Endothelial cell of umbilical vein (primary cell): ENCODE measurements around the gene DLK1. TPM values are rescaled to one million over a fixed set of nuclear protein-coding genes. Genes with fewer than 3 reads are reported as not detected.

Experiments used
- BruUV-seq: library from RNA; stranded (reverse); fragments of 400-500 nt; replicated peaks from 2 replicates; lab custom pipeline; 2021; lab: Mats Ljungman, UMichigan
- CTCF ChIA-PET: fragments of 300-600, 350-600 bp; sonication (Branson Sonifier 250); formaldehyde crosslinking; loops from one replicate; lab custom pipeline; 2021; ENCODE audit warnings: antibody characterized with exemption, inconsistent platforms; lab: Charles Lee
- POLR2A ChIA-PET: fragments of 300-600, 350-600 bp; sonication (Branson Sonifier 250); formaldehyde crosslinking; loops from one replicate; lab custom pipeline; 2021; ENCODE audit warnings: antibody characterized with exemption, inconsistent platforms; lab: Charles Lee
- DNase-seq: peaks from one replicate; pipeline ENCODE4 v3.0.0-alpha.2; 2011; ENCODE audit warnings: low read depth, low spot score
- FAIRE-seq: peaks from 2 replicates; lab custom pipeline; 2011; peaks lifted over from hg19 to GRCh38; lab: Jason Lieb, UNC
- H2AFZ ChIP-seq: 2 replicates; pipeline ENCODE4 v1.6.0; 2012; ENCODE audit warnings: low read depth, low read length, control low read depth, inconsistent platforms
- H3K27ac ChIP-seq: 2 replicates; pipeline ENCODE4 v1.5.1; 2011; ENCODE audit warnings: low read depth, mild to moderate bottlenecking, control low read depth, low read length, moderate library complexity; ENCODE audit not compliant: insufficient read depth
- H3K27me3 ChIP-seq, 2 experiments: 2 replicates each; pipeline versions ENCODE4 v1.6.0 to v1.6.1; 2011; ENCODE audit warnings: low read length in 2 of 2, mixed read lengths in 1 of 2; ENCODE audit not compliant: control insufficient read depth in 2 of 2, insufficient read depth in 2 of 2
- H3K36me3 ChIP-seq, 2 experiments: 2 replicates in 1 of 2; 3 replicates in 1 of 2; pipeline ENCODE4 v1.5.1; 2011; ENCODE audit warnings: low read length in 2 of 2, mild to moderate bottlenecking in 1 of 2, moderate library complexity in 1 of 2; ENCODE audit not compliant: control insufficient read depth in 2 of 2, insufficient read depth in 2 of 2; ENCODE audit errors: extremely low read depth in 1 of 2
- H3K4me1 ChIP-seq: 3 replicates; pipeline ENCODE4 v1.5.1; 2011; ENCODE audit warnings: mild to moderate bottlenecking, low read length; ENCODE audit not compliant: control insufficient read depth, insufficient read depth; ENCODE audit errors: extremely low read depth
- H3K4me2 ChIP-seq: 2 replicates; pipeline ENCODE4 v1.6.1; 2011; ENCODE audit warnings: low read length, control low read depth, mixed read lengths; ENCODE audit not compliant: insufficient read depth
- H3K4me3 ChIP-seq, 3 experiments: fragments of 200-600 bp in 1 of 3; sonication (generic), shearing (Covaris generic) in 1 of 3; replicated peaks in 1 of 3; 2 replicates each; pipeline ENCODE4 v1.5.1; 2011 to 2016; ENCODE audit warnings: control low read depth in 3 of 3, low read length in 3 of 3, mild to moderate bottlenecking in 2 of 3, inconsistent platforms in 1 of 3, low read depth in 1 of 3, moderate library complexity in 1 of 3; ENCODE audit not compliant: insufficient read depth in 1 of 3
- H3K79me2 ChIP-seq: 2 replicates; pipeline ENCODE4 v1.6.0; 2012; ENCODE audit warnings: low read length, inconsistent platforms; ENCODE audit not compliant: control insufficient read depth, insufficient read depth
- H3K9ac ChIP-seq: replicated peaks from 2 replicates; pipeline ENCODE3; 2011; ENCODE audit warnings: low read length, control low read depth; ENCODE audit not compliant: insufficient read depth; ENCODE audit errors: extremely low read depth
- H3K9me1 ChIP-seq: replicated peaks from 3 replicates; pipeline ENCODE4 v1.6.0; 2011; ENCODE audit warnings: mild to moderate bottlenecking, low read length; ENCODE audit not compliant: control insufficient read depth, insufficient read depth; ENCODE audit errors: extremely low read depth
- H3K9me3 ChIP-seq: replicated peaks from 2 replicates; pipeline ENCODE4 v1.5.1; 2012; ENCODE audit warnings: low read length, inconsistent platforms; ENCODE audit not compliant: control insufficient read depth, insufficient read depth
- H4K20me1 ChIP-seq: replicated peaks from 2 replicates; pipeline ENCODE3; 2011; ENCODE audit warnings: mild to moderate bottlenecking, low read length; ENCODE audit not compliant: control insufficient read depth, insufficient read depth; ENCODE audit errors: extremely low read depth
- EZH2 ChIP-seq: IDR thresholded peaks from 2 replicates; pipeline ENCODE4 v1.6.1; 2012; ENCODE audit warnings: borderline replicate concordance, low read depth, mild to moderate bottlenecking, moderate library complexity, low read length, inconsistent platforms; ENCODE audit not compliant: severe bottlenecking
- FOS ChIP-seq: IDR thresholded peaks from 2 replicates; pipeline ENCODE4 v1.6.1; 2011; ENCODE audit warnings: mild to moderate bottlenecking, low read length, moderate library complexity, borderline replicate concordance; ENCODE audit not compliant: insufficient read depth
- GATA2 ChIP-seq: IDR thresholded peaks from 2 replicates; pipeline ENCODE4 v1.7.0; 2011; ENCODE audit warnings: low read depth, mild to moderate bottlenecking, moderate library complexity, mixed read lengths, low read length; ENCODE audit not compliant: insufficient read length, insufficient read depth
- JUN ChIP-seq: IDR thresholded peaks from 2 replicates; pipeline ENCODE4 v1.6.1; 2011; ENCODE audit warnings: borderline replicate concordance, low read depth; ENCODE audit not compliant: insufficient read length, insufficient read depth
- MYC ChIP-seq: IDR thresholded peaks from one replicate; pipeline ENCODE4 v1.6.1; 2011; ENCODE audit warnings: mild to moderate bottlenecking, low read depth, low read length
- POLR2A ChIP-seq: IDR thresholded peaks from 2 replicates; pipeline ENCODE4 v1.6.1; 2012; ENCODE audit warnings: low read depth, mild to moderate bottlenecking, control low read depth, low read length
- POLR2AphosphoS5 ChIP-seq: IDR thresholded peaks from 2 replicates; pipeline ENCODE4 v1.6.1; 2012; ENCODE audit warnings: low read depth, mild to moderate bottlenecking, control low read depth, low read length, moderate library complexity; ENCODE audit not compliant: insufficient read depth
- dilution Hi-C: fragments of 300-500 bp; cut with MboI; formaldehyde crosslinking; loops from one replicate; pipeline ENCODE4 v1.15.0; 2019; ENCODE audit warnings: low sequenced_read_pairs; ENCODE audit not compliant: extremely low pct_ligation_motif_present
- intact Hi-C: fragments of 100-400 bp; cut with micrococcal nuclease; formaldehyde crosslinking; loops from one replicate; pipeline ENCODE4 v1.10.0; 2022
- polyA plus RNA-seq, 4 experiments: library from polyadenylated mRNA; depleted of rRNA in 3 of 4; stranded (reverse) in 3 of 4; unstranded in 1 of 4; fragments of >200 nt; gene quantifications; 2 replicates each; pipeline versions ENCODE4 v1.2.1 to v1.2.3, GENCODE V29; 2011 to 2012; ENCODE audit warnings: missing spikeins in 1 of 4
- total RNA-seq: library from RNA; stranded (reverse); gene quantifications from 2 replicates; pipeline ENCODE4 v1.2.3, GENCODE V29; 2021
- TF ChIP-seq, protein P1 (sequence below): IDR thresholded peaks from 2 replicates; pipeline ENCODE4 v1.6.1; 2011; ENCODE audit not compliant: insufficient read depth, insufficient read length
- TF ChIP-seq, protein P2 (sequence below), 2 donors: IDR thresholded peaks; 1 replicate in 1 of 2; 2 replicates in 1 of 2; pipeline ENCODE4 v1.5.1; 2011; ENCODE audit warnings: low read length in 2 of 2, mild to moderate bottlenecking in 2 of 2, moderate library complexity in 2 of 2, control low read depth in 1 of 2, inconsistent platforms in 1 of 2, low read depth in 1 of 2; ENCODE audit not compliant: insufficient read depth in 1 of 2; ENCODE audit errors: extremely low read depth in 1 of 2

The DLK1 gene
- total and polyA plus RNA-seq, 2 donors (not counting 3 experiments of a cell fraction or from before 2014, with no cell fraction given): not detected

DNA sequence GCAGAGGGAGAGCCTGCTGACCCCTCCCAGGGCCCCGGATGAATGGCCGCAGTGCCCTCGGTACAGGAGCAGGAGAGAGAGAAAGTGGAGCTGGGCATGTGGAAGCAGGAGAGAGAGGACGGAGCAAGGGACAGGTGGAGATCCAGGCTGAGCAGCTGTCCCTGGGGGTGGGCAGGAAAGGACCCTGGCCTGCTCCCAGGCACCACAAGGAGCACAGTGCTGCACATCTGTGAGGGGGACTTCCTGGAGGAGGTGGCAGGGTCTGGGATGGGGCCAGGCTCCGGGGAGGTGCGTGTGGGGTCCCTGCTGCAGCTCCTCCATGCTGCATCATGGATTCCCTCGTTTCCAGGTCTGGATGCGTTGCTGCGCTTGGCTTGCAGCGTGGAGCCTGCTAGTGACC is 13.0 kb upstream of the DLK1 start:
- Histone ChIP-seq H3K4me3 (no peak overlapping the region), H3K4me2 (no peak overlapping the region), H3K27me3 (peaks cover 0 to 2% of the 10 kb centered on the region in 2 experiments), H3K27ac (no peak overlapping the region), H3K9me1 (no peaks in the 10 kb centered on the region), H3K79me2 (no peaks in the 10 kb centered on the region), H3K9ac (no peak overlapping the region), H3K4me1 (peaks cover 5% of the 10 kb centered on the region), H3K9me3 (no peaks in the 10 kb centered on the region), H3K36me3 (no peaks in the 10 kb centered on the region), H4K20me1 (no peaks in the 10 kb centered on the region), H2AFZ (no peak overlapping the region)
- TF ChIP-seq POLR2AphosphoS5 (no peak), FOS (no peak), POLR2A (no peak), EZH2 (no peak), GATA2 (no peak), MYC (no peak), JUN (no peak)
- TF ChIP-seq, protein P1, sequence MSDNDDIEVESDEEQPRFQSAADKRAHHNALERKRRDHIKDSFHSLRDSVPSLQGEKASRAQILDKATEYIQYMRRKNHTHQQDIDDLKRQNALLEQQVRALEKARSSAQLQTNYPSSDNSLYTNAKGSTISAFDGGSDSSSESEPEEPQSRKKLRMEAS: no peak
- TF ChIP-seq, protein P2, sequence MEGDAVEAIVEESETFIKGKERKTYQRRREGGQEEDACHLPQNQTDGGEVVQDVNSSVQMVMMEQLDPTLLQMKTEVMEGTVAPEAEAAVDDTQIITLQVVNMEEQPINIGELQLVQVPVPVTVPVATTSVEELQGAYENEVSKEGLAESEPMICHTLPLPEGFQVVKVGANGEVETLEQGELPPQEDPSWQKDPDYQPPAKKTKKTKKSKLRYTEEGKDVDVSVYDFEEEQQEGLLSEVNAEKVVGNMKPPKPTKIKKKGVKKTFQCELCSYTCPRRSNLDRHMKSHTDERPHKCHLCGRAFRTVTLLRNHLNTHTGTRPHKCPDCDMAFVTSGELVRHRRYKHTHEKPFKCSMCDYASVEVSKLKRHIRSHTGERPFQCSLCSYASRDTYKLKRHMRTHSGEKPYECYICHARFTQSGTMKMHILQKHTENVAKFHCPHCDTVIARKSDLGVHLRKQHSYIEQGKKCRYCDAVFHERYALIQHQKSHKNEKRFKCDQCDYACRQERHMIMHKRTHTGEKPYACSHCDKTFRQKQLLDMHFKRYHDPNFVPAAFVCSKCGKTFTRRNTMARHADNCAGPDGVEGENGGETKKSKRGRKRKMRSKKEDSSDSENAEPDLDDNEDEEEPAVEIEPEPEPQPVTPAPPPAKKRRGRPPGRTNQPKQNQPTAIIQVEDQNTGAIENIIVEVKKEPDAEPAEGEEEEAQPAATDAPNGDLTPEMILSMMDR (IDR thresholded peaks at IDR 0.05; ENCODE audit: extremely low read depth in 1 of 2, insufficient read depth in 1 of 2, low read depth in 1 of 2, low read length in 2 of 2): no peak
- FAIRE-seq (no peak), DNase-seq (no peak)
- ChIA-PET POLR2A (no interaction called here), CTCF (interaction anchor here (1.2 kb wide), 1 partner anchor 51 kb away, joined by 3 read pairs; no protein-coding TSS in a partner anchor)
- intact Hi-C loops: loop anchor here (5.0 kb wide), 1 partner anchor 104 kb away; no protein-coding TSS in a partner anchor
- BruUV-seq: no TSS peak
- dilution Hi-C loops: no loop called here
